Transverse colon (tissue), 3 donors: Measurements from ENCODE around the gene TMUB2.

Experiments
- CTCF ChIP-seq, 5 experiments: fragments of 200-600 bp in 3 of 5; fragments of 450-650 bp in 2 of 5; sonication (generic) in 3 of 5; IDR thresholded peaks; 1 replicate in 2 of 5; 2 replicates in 3 of 5; pipeline ENCODE4 v1.5.1; 2016 to 2017; ENCODE audit warnings: antibody characterized with exemption in 5 of 5, inconsistent platforms in 3 of 5, mild to moderate bottlenecking in 2 of 5, moderate library complexity in 1 of 5
- POLR2A ChIP-seq: fragments of 450-650 bp; IDR thresholded peaks from one replicate; pipeline ENCODE4 v1.6.1; 2016; ENCODE audit warnings: antibody characterized with exemption, mild to moderate bottlenecking, moderate library complexity

DNA sequence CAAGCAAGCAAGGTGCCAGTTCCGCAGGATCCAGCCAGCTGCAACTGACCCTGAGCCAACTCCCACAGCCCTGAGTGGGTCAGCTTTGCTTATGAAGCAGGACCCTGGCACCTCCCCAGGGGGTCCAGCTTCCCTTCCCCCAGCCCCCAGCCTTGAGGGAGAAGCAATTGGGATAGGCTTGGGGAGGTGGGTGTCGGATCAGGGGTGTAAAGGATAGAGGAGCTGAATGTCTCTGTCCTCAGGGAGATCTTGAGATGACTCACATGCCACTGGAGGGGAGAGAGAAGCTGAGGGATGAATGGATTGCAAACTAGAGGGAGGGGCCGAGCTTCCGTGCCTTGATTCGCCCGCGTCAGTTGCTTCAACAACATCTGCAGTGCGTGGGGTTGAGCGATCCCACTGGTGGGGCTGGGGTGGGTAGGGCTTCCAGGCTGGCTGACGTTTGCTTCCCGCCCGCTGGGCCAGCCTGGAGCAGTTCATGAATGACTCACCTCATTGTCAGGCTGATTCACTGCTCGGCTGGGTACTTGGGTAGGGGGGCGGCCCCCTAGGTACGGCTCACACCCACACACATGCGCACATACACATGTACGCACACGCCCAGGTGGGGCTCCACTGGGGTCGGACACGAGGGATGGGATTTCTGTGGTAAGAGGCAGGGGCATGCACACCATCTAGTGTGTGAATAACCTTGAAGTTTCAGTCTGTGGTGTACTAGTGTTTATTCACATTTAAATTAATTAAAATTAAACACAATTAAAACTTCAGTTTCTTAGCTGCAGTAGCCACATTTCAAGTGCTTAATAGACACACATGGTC is 48.7 kb upstream of the TMUB2 start:
- no peak for TF ChIP-seq POLR2A
- TF ChIP-seq CTCF (IDR thresholded peaks at IDR 0.05), result no peak
